ENCODE measurements around the gene ZNF808.

- TF ChIP-seq SP1 (IDR thresholded peaks at IDR 0.05) (no peak), FOXM1 (IDR thresholded peaks at IDR 0.05; ENCODE audit: borderline replicate concordance) (no peak), FOXK2 (IDR thresholded peaks at IDR 0.05) (no peak), SUZ12 (IDR thresholded peaks at IDR 0.05) (no peak), ELF4 (IDR thresholded peaks at IDR 0.05) (no peak), HDGF (IDR thresholded peaks at IDR 0.05; ENCODE audit: borderline replicate concordance) (no peak), FOXA1 (IDR thresholded peaks at IDR 0.05) (no peak), L3MBTL2 (conservative IDR thresholded peaks at IDR 0.05) (no peak)
Observed at GRCh38 chr19:52542984-52543664, 15.7 kb downstream of the ZNF808 start.

Measured in HEK293T (cell line).